ENCODE data around the gene APH1B.

DNA sequence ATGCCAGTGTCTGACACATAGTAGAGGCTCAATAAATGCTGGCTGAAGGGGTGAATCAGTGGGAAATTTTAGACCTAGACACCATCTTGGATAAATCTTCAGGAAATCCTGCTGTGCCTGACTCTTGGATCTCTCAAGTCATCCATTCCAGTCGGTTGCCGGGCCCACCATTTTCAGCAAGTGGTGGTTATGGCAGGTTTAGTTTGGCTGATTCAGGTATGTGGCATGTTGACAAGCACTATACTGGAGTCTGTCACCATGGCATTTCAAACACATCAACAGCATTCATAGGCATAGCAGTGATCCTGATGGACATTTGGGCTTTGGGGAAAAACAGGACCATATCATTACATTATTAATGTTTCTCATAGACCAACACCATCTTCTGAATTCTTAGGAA, 25.7 kb upstream of the APH1B start:
- TF ChIP-seq TEAD4 (IDR thresholded peaks at IDR 0.05) (no peak), TCF12 (IDR thresholded peaks at IDR 0.05; ENCODE audit: low read depth) (no peak), FOXM1 (IDR thresholded peaks at IDR 0.05; ENCODE audit: borderline replicate concordance, low read depth) (no peak), CEBPB (IDR thresholded peaks at IDR 0.05) (no peak), RAD21 (IDR thresholded peaks at IDR 0.05; ENCODE audit: low read depth) (no peak), EP300 (IDR thresholded peaks at IDR 0.05; ENCODE audit: borderline replicate concordance) (no peak)
- TF ChIP-seq, protein P1, sequence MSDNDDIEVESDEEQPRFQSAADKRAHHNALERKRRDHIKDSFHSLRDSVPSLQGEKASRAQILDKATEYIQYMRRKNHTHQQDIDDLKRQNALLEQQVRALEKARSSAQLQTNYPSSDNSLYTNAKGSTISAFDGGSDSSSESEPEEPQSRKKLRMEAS (IDR thresholded peaks at IDR 0.05), result no peak
- TF ChIP-seq, protein P2, sequence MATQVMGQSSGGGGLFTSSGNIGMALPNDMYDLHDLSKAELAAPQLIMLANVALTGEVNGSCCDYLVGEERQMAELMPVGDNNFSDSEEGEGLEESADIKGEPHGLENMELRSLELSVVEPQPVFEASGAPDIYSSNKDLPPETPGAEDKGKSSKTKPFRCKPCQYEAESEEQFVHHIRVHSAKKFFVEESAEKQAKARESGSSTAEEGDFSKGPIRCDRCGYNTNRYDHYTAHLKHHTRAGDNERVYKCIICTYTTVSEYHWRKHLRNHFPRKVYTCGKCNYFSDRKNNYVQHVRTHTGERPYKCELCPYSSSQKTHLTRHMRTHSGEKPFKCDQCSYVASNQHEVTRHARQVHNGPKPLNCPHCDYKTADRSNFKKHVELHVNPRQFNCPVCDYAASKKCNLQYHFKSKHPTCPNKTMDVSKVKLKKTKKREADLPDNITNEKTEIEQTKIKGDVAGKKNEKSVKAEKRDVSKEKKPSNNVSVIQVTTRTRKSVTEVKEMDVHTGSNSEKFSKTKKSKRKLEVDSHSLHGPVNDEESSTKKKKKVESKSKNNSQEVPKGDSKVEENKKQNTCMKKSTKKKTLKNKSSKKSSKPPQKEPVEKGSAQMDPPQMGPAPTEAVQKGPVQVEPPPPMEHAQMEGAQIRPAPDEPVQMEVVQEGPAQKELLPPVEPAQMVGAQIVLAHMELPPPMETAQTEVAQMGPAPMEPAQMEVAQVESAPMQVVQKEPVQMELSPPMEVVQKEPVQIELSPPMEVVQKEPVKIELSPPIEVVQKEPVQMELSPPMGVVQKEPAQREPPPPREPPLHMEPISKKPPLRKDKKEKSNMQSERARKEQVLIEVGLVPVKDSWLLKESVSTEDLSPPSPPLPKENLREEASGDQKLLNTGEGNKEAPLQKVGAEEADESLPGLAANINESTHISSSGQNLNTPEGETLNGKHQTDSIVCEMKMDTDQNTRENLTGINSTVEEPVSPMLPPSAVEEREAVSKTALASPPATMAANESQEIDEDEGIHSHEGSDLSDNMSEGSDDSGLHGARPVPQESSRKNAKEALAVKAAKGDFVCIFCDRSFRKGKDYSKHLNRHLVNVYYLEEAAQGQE (IDR thresholded peaks at IDR 0.05; ENCODE audit: low read depth), result no peak

All from Ishikawa (cell line).